OCI-LY1 (cell line): ENCODE results near the gene ITGA6.

ENCODE experiments used
- H2AFZ ChIP-seq: fragments of 200-600 bp; sonication (generic), shearing (Covaris generic); 2 replicates; pipeline ENCODE4 v1.6.0; 2014; ENCODE audit warnings: antibody characterized with exemption, mild to moderate bottlenecking, low read length
- H3F3A ChIP-seq: fragments of 200-600 bp; sonication (generic), shearing (Covaris generic); 2 replicates; pipeline ENCODE4 v1.6.0; 2014; ENCODE audit warnings: mild to moderate bottlenecking, antibody characterized with exemption, low read length, moderate library complexity; ENCODE audit not compliant: insufficient read depth
- H3K27ac ChIP-seq: fragments of 200-600 bp; sonication (generic); 2 replicates; pipeline ENCODE4 v1.5.1; 2014; ENCODE audit warnings: low read length, mixed run types, mild to moderate bottlenecking, low read depth; ENCODE audit not compliant: poor library complexity, severe bottlenecking
- H3K27me3 ChIP-seq: fragments of 200-600 bp; sonication (generic); 2 replicates; pipeline ENCODE4 v1.6.0; 2014; ENCODE audit warnings: antibody characterized with exemption, mild to moderate bottlenecking, low read length, moderate library complexity; ENCODE audit not compliant: insufficient read depth
- H3K36me3 ChIP-seq: fragments of 200-600 bp; sonication (generic); 2 replicates; pipeline ENCODE4 v1.6.1; 2014; ENCODE audit warnings: mild to moderate bottlenecking, antibody characterized with exemption, low read length, moderate library complexity, mixed read lengths; ENCODE audit not compliant: insufficient read depth
- H3K4me1 ChIP-seq: fragments of 200-600 bp; sonication (generic); 2 replicates; pipeline ENCODE4 v1.5.1; 2014; ENCODE audit warnings: mild to moderate bottlenecking, low read length, moderate library complexity; ENCODE audit not compliant: insufficient read depth, severe bottlenecking
- H3K4me2 ChIP-seq: fragments of 200-600 bp; sonication (generic), shearing (Covaris generic); 2 replicates; pipeline ENCODE4 v1.6.1; 2014; ENCODE audit warnings: low read length
- H3K4me3 ChIP-seq: fragments of 200-600 bp; sonication (generic); 2 replicates; pipeline ENCODE4 v1.5.1; 2014; ENCODE audit warnings: low read length, low read depth, mild to moderate bottlenecking, mixed read lengths; ENCODE audit not compliant: poor library complexity, severe bottlenecking
- H3K79me2 ChIP-seq: fragments of 200-600 bp; shearing (Covaris generic); 2 replicates; pipeline ENCODE4 v1.6.1; 2016; ENCODE audit warnings: mixed run types, low read length, mixed read lengths; ENCODE audit not compliant: insufficient read depth
- H3K9ac ChIP-seq: fragments of 200-600 bp; sonication (generic), shearing (Covaris generic); 2 replicates; pipeline ENCODE4 v1.6.1; 2014; ENCODE audit warnings: mild to moderate bottlenecking, low read length, mixed read lengths
- H3K9me2 ChIP-seq: fragments of 200-600 bp; sonication (generic), shearing (Covaris generic); 2 replicates; pipeline ENCODE4 v1.6.1; 2014; ENCODE audit warnings: low read depth, mild to moderate bottlenecking, low read length, mixed read lengths
- H3K9me3 ChIP-seq: fragments of 200-600 bp; shearing (Covaris generic); 2 replicates; pipeline ENCODE4 v1.6.1; 2014; ENCODE audit warnings: low read length, mixed read lengths
- H4K20me1 ChIP-seq: fragments of 200-600 bp; sonication (generic), shearing (Covaris generic); 2 replicates; pipeline ENCODE4 v1.6.0; 2016; ENCODE audit warnings: mild to moderate bottlenecking, low read length; ENCODE audit not compliant: insufficient read depth
- CTCF ChIP-seq: fragments of 200-600 bp; sonication (generic), shearing (Covaris generic); IDR thresholded peaks from 2 replicates; pipeline ENCODE4 v1.5.1; 2017; ENCODE audit warnings: mild to moderate bottlenecking, antibody characterized with exemption, low read length, moderate library complexity, mixed read lengths
- EZH2 ChIP-seq: fragments of 200-600 bp; sonication (generic), shearing (Covaris generic); IDR thresholded peaks from 2 replicates; pipeline ENCODE4 v1.8.0; 2017; ENCODE audit warnings: borderline replicate concordance, mixed run types, mild to moderate bottlenecking, antibody characterized with exemption, low read length, moderate library complexity, mixed read lengths

ITGA6 gene

GRCh38 chr2:172429301-172429968 lies 2.0 kb downstream of the ITGA6 start:
- no peak overlapping the region for H2AFZ ChIP-seq
- 0 out of 2 replicates have a peak, but pooled peaks cover under 1% of the 10 kb centered on the region for H3K27me3 ChIP-seq
- H3K27ac ChIP-seq: no peak overlapping the region
- H3K9me2 ChIP-seq: no peaks in the 10 kb centered on the region
- no peaks in the 10 kb centered on the region for H3K9me3 ChIP-seq
- no peak overlapping the region for H3K4me3 ChIP-seq
- no peaks in the 10 kb centered on the region for H3K36me3 ChIP-seq
- no peaks in the 10 kb centered on the region for H3K4me1 ChIP-seq
- no peaks in the 10 kb centered on the region for H3K79me2 ChIP-seq
- H3K4me2 ChIP-seq: no peak overlapping the region
- H4K20me1 ChIP-seq: no peaks in the 10 kb centered on the region
- TF ChIP-seq EZH2 (no peak), CTCF (no peak)
- no peaks in the 10 kb centered on the region for H3F3A ChIP-seq
- H3K9ac ChIP-seq: no peak overlapping the region

DNA sequence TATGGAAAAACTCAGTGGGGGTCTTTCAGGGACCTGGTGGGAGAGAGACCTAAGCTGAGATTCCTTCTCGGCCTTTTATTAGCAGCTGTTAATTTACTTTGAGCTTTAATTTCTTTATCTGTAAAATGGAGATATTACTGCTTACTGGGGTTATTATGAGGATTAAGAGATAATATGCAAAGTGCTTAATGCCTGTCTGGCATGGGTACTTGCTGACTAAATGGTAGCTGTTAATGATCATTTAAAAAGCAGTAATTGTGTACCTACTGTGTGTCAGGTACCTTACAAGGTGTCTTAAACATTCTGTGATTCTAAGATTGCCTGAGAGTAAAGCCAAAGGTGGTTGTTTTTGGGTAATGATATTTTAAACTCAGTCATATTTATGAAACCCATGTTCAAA lies 2.6 kb downstream of the ITGA6 start:
- Histone ChIP-seq H3K4me3 (no peak overlapping the region), H3K79me2 (no peaks in the 10 kb centered on the region), H3K4me2 (no peak overlapping the region), H3K36me3 (no peaks in the 10 kb centered on the region), H3K27ac (no peak overlapping the region), H4K20me1 (no peaks in the 10 kb centered on the region), H3K4me1 (no peaks in the 10 kb centered on the region), H2AFZ (no peak overlapping the region), H3F3A (no peaks in the 10 kb centered on the region), H3K27me3 (no peaks in the 10 kb centered on the region), H3K9ac (no peak overlapping the region), H3K9me2 (no peaks in the 10 kb centered on the region), H3K9me3 (no peaks in the 10 kb centered on the region)
- no peak for TF ChIP-seq CTCF
- TF ChIP-seq EZH2: no peak

DNA sequence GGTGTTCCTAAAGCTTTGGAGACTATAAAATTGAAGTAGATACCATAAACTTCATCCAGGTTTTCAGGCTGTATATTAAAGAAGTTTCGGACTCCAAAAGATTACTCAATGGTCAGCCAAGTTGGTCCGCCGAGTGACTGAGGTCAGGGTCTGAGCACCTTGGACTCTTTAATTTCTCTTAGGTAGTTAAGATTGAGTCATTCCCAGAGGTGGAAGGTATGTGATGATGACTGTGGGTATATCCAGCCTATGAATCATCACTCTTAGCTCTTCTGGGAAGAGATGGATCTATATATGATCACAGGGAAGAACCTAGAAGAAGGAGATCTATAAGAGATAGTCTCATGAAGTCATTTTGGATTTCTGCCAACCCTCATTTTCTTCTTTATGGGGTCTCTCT lies 3.3 kb downstream of the ITGA6 start:
- H3K9ac ChIP-seq: no peak overlapping the region
- TF ChIP-seq CTCF: no peak
- no peak overlapping the region for H2AFZ ChIP-seq
- no peaks in the 10 kb centered on the region for H3K36me3 ChIP-seq
- H4K20me1 ChIP-seq: no peaks in the 10 kb centered on the region
- no peak overlapping the region for H3K4me2 ChIP-seq
- H3K4me3 ChIP-seq: no peak overlapping the region
- H3K4me1 ChIP-seq: no peaks in the 10 kb centered on the region
- no peaks in the 10 kb centered on the region for H3K9me2 ChIP-seq
- no peaks in the 10 kb centered on the region for H3K9me3 ChIP-seq
- H3K27me3 ChIP-seq: no peaks in the 10 kb centered on the region
- H3F3A ChIP-seq: no peaks in the 10 kb centered on the region
- no peak overlapping the region for H3K27ac ChIP-seq
- no peaks in the 10 kb centered on the region for H3K79me2 ChIP-seq
